HG03060 (cell line): ENCODE measurements around the gene C7orf33.

Source experiments
- ATAC-seq: cut with Tn5 transposase; IDR thresholded peaks from one replicate; pipeline ENCODE4 v1.9.1; 2021; ENCODE audit warnings: low read depth, moderate number of reproducible peaks; ENCODE audit not compliant: unreplicated experiment

C7orf33 gene

GRCh38 chr7:148623586-148624282 lies 33.2 kb downstream of the C7orf33 start:
- ATAC-seq: no peak

- ATAC-seq: no peak
These were observed 34.2 kb downstream of the C7orf33 start for GRCh38 chr7:148624735-148625134.

- ATAC-seq: no peak
These were observed 34.8 kb downstream of the C7orf33 start for GRCh38 chr7:148625342-148625741.

DNA sequence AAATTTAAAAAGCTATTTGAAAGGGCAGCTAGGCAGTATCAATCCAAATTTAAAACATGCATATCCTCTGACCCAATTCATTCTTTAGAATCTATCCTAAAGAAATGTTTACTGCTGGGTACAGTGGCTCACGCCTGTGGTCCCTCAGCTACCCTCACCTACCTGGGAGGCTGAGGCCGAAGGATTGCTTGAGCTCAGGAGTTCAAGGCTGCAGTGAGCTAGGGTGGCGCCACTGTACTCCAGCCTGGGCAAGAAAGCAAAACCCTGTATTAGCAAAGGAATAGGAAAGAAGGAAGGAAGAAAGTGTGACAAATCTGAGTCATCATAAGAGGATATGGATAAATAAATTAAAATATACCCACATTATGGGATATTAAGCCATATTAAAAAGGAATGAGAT lies 36.3 kb downstream of the C7orf33 start:
- no peak for ATAC-seq

DNA sequence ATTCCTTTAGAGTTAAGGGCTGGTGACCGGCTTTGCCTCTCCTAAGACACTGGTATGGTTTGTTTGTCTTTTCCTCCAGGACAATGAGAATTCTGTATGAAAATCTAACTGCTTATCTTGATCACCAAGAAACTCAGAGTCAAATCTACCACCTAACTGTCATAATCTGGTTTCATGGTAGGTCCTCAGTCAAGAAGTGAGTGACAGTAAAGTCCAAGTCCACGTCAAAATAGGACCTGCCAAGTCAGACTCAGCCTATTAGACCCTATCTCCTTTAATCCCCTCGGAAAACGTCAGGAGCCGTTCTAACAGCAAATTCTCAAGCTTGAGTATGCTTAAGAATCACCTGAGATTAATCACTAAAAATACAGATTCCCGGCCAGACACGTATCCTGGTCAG lies 37.4 kb downstream of the C7orf33 start:
- no peak for ATAC-seq

DNA sequence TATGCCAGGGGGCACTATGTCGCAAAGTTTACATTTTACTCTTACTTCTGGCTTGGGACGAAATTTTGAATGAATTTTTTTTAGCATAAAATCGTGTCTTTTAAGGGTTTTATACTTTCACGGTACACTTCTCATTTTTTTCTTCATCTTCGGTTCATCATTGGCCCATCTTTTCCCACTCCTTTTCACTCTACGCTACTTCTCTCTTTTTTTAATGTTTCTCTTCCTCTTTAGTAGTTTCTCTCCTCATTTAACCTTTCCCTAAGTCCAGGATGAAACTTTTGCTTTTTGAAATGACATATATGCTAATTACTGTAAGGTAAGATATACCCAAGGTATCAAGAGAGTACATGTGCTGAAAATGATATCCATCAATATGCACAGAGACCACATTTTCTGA lies 39.5 kb downstream of the C7orf33 start:
- ATAC-seq: no peak

GRCh38 chr7:148633761-148634160 lies 43.2 kb downstream of the C7orf33 start:
- no peak for ATAC-seq

GRCh38 chr7:148637094-148637493 lies 46.5 kb downstream of the C7orf33 start:
- ATAC-seq: no peak

GRCh38 chr7:148645898-148646297 lies 55.3 kb downstream of the C7orf33 start:
- no peak for ATAC-seq

DNA sequence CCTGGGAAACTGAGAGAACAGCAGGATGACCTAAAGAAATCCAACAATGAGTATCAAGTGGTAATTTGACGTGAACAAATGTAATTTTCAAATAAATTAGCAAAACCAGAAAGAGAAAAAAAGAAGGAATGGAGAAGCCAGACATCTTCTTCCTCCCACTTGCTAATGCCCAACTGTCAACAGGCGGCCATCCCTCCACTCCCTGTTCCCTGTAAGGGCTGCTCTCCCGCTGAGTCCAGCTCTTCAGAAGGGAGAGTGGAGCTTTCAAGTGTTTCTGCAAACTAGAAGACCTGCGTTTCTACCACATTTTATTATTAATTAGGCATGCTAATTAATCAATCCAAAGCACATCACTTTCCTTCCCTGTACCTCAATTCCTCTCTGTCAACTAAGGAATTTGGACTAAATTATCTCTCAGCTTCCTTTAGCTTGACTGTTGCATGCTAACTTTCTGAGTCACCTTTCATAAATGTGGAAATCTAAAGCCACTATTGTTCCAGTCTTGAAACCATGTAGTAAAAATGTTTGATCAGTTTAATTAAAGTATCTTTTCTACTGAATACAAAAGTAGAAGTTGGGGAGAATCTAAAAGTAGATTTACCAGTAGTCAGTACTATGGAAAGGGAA lies 59.8 kb downstream of the C7orf33 start:
- no peak for ATAC-seq

DNA sequence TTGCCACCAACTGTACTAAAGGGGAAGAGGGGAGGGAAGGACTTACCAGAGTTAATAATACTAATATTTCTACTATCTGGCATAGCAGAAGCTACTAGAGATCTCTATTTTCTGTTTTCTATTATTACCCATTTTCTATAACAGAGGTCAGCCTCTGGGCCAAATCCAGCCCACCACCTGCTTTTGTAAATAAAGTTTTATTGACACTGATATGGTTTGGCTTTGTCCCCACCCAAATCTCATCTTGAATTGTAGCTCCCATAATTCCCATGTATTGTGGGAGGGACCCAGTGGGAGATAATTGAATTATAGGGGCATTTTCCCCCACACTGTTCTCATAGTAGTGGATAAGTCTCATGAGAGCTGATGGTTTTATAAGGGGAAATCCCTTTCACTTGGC lies 62.2 kb downstream of the C7orf33 start:
- ATAC-seq: no peak

GRCh38 chr7:148657929-148658328 lies 67.4 kb downstream of the C7orf33 start:
- no peak for ATAC-seq

GRCh38 chr7:148661471-148661870 lies 70.9 kb downstream of the C7orf33 start:
- ATAC-seq: no peak

DNA sequence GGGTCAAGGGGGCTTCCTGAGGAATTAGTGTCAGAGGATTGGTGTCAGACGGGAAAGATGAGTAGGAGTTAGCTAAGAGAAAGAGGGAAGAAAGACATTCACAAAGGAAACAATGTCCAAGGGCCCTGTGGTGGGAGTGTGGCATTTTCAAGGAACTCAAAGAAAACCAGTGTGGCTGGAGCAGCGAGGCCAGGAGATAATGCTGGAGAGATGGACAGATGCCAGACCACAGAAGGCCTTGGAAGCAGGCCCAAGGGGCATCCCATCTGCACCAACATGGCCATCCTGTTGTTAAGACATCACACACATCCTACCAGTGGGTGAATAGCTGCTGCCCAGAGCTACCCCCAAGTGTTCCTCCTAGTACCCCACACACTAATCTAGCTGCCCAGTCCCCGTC lies 72.1 kb downstream of the C7orf33 start:
- ATAC-seq: no peak

GRCh38 chr7:148664324-148664723 lies 73.8 kb downstream of the C7orf33 start:
- no peak for ATAC-seq

DNA sequence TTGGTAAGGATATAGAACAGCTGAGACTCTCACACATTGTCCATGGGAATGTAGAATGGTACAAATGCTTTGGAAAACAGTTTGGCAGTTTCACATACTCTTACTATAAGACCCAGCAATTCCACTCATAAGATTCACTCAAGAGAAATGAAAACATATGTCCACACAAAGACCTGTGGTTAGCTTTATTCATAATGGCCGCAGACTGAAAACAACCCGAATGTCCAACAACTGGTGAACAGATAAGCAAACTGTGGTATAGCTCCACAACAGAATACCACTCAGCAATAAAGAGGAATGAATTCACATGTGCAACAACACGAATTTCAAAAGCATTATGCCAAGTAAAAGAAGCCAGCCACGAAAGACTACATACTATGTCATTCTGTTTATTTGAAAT lies 74.7 kb downstream of the C7orf33 start:
- ATAC-seq: no peak
